ENCODE results near the gene DENND1B. TPM values are rescaled to one million over a fixed set of nuclear protein-coding genes. Genes with fewer than 3 reads are reported as not detected.
"Not testable (repeated sequence)": the region's sequence is repeated elsewhere in the genome, so short reads cannot be mapped to it uniquely, and the experiment has no call there.

DENND1B gene
- total and polyA plus RNA-seq, 5 donors from 2014 or later, result 13.8 to 45.5 (median 18.1) TPM

GRCh38 chr1:197752652-197753164, 22.6 kb downstream of the DENND1B start:
- not testable (repeated sequence) for ATAC-seq (ENCODE audit: low read depth in 2 of 2); H3K9me3 Mint-ChIP-seq; H3K4me3 ChIP-seq (ENCODE audit: low read depth, low read length); H3K9me3 ChIP-seq (ENCODE audit: control insufficient read depth in 2 of 2, low read length in 2 of 2); H3K4me3 Mint-ChIP-seq; H3K36me3 ChIP-seq (ENCODE audit: control insufficient read depth, insufficient read depth, low read length); H3K27ac Mint-ChIP-seq; H3K27ac ChIP-seq (ENCODE audit: insufficient read depth, low read length, poor library complexity, severe bottlenecking); DNase-seq; H3K27me3 ChIP-seq (ENCODE audit: control insufficient read depth, insufficient read depth, low read length); H3K4me1 ChIP-seq (ENCODE audit: control insufficient read depth, insufficient read depth, low read length, poor library complexity, severe bottlenecking); H3K27me3 Mint-ChIP-seq
- Mint-ChIP-seq H3K36me3 (peaks cover 19% of the 10 kb centered on the region), H3K4me1 (peaks cover 38 to 58% (median 50%) of the 10 kb centered on the region in 4 donors)

GRCh38 chr1:197750366-197750765, 24.9 kb downstream of the DENND1B start:
- H3K9me3 ChIP-seq (ENCODE audit: control insufficient read depth in 2 of 2, low read length in 2 of 2), result no peaks in the 10 kb centered on the region
- Mint-ChIP-seq H3K9me3 (peaks cover 0 to 4% (median 2%) of the 10 kb centered on the region in 7 donors), H3K4me3 (no peak overlapping the region), H3K27ac (no peak overlapping the region), H3K27me3 (no peaks in the 10 kb centered on the region), H3K4me1 (peaks cover 29 to 57% (median 40%) of the 10 kb centered on the region in 4 donors), H3K36me3 (peaks cover 27% of the 10 kb centered on the region)
- no peaks in the 10 kb centered on the region for H3K27me3 ChIP-seq (ENCODE audit: control insufficient read depth, insufficient read depth, low read length)
- no peak overlapping the region for H3K4me3 ChIP-seq (ENCODE audit: low read depth, low read length)
- DNase-seq (no peak), ATAC-seq (ENCODE audit: low read depth in 2 of 2) (no peak)
- peaks cover 11% of the 10 kb centered on the region for H3K36me3 ChIP-seq (ENCODE audit: control insufficient read depth, insufficient read depth, low read length)
- no peak overlapping the region for H3K27ac ChIP-seq (ENCODE audit: insufficient read depth, low read length, poor library complexity, severe bottlenecking)
- peaks cover 8% of the 10 kb centered on the region for H3K4me1 ChIP-seq (ENCODE audit: control insufficient read depth, insufficient read depth, low read length, poor library complexity, severe bottlenecking)

GRCh38 chr1:197745911-197746310, 29.4 kb downstream of the DENND1B start:
- no peak overlapping the region for H3K4me3 ChIP-seq (ENCODE audit: low read depth, low read length)
- no peak overlapping the region for H3K4me3 Mint-ChIP-seq
- no peak overlapping the region for H3K27ac Mint-ChIP-seq
- peaks cover 0 to 5% (median 0%) of the 10 kb centered on the region in 7 donors for H3K9me3 Mint-ChIP-seq
- H3K27me3 ChIP-seq (ENCODE audit: control insufficient read depth, insufficient read depth, low read length), result no peaks in the 10 kb centered on the region
- peaks cover 21% of the 10 kb centered on the region for H3K36me3 Mint-ChIP-seq
- H3K27me3 Mint-ChIP-seq, result no peaks in the 10 kb centered on the region
- ATAC-seq (ENCODE audit: low read depth in 2 of 2) (no peak), DNase-seq (no peak)
- peaks cover 35 to 76% (median 60%) of the 10 kb centered on the region in 4 donors for H3K4me1 Mint-ChIP-seq
- no peaks in the 10 kb centered on the region for H3K9me3 ChIP-seq (ENCODE audit: control insufficient read depth in 2 of 2, low read length in 2 of 2)
- peaks cover 7% of the 10 kb centered on the region for H3K36me3 ChIP-seq (ENCODE audit: control insufficient read depth, insufficient read depth, low read length)
- H3K27ac ChIP-seq (ENCODE audit: insufficient read depth, low read length, poor library complexity, severe bottlenecking), result no peak overlapping the region
- peaks cover 8% of the 10 kb centered on the region for H3K4me1 ChIP-seq (ENCODE audit: control insufficient read depth, insufficient read depth, low read length, poor library complexity, severe bottlenecking)

GRCh38 chr1:197744979-197745378, 30.3 kb downstream of the DENND1B start:
- DNase-seq, result no peak
- no peak for ATAC-seq (ENCODE audit: low read depth in 2 of 2)
- peaks cover 7% of the 10 kb centered on the region for H3K36me3 ChIP-seq (ENCODE audit: control insufficient read depth, insufficient read depth, low read length)
- no peak overlapping the region for H3K4me3 ChIP-seq (ENCODE audit: low read depth, low read length)
- H3K36me3 Mint-ChIP-seq, result peaks cover 21% of the 10 kb centered on the region
- no peaks in the 10 kb centered on the region for H3K27me3 Mint-ChIP-seq
- no peaks in the 10 kb centered on the region for H3K9me3 ChIP-seq (ENCODE audit: control insufficient read depth in 2 of 2, low read length in 2 of 2)
- no peak overlapping the region for H3K27ac Mint-ChIP-seq
- H3K27ac ChIP-seq (ENCODE audit: insufficient read depth, low read length, poor library complexity, severe bottlenecking), result no peak overlapping the region
- H3K4me3 Mint-ChIP-seq, result no peak overlapping the region
- H3K4me1 ChIP-seq (ENCODE audit: control insufficient read depth, insufficient read depth, low read length, poor library complexity, severe bottlenecking), result peaks cover 2% of the 10 kb centered on the region
- no peaks in the 10 kb centered on the region for H3K27me3 ChIP-seq (ENCODE audit: control insufficient read depth, insufficient read depth, low read length)
- peaks cover 32 to 76% (median 57%) of the 10 kb centered on the region in 4 donors for H3K4me1 Mint-ChIP-seq
- peaks cover 0 to 5% (median 0%) of the 10 kb centered on the region in 7 donors for H3K9me3 Mint-ChIP-seq

GRCh38 chr1:197743578-197743977, 31.7 kb downstream of the DENND1B start:
- Mint-ChIP-seq H3K4me3 (no peak overlapping the region), H3K27me3 (no peaks in the 10 kb centered on the region), H3K4me1 (peaks cover 31 to 78% (median 60%) of the 10 kb centered on the region in 4 donors), H3K27ac (no peak overlapping the region), H3K9me3 (peaks cover 0 to 5% (median 0%) of the 10 kb centered on the region in 7 donors), H3K36me3 (peaks cover 17% of the 10 kb centered on the region)
- H3K27ac ChIP-seq (ENCODE audit: insufficient read depth, low read length, poor library complexity, severe bottlenecking), result no peak overlapping the region
- no peaks in the 10 kb centered on the region for H3K27me3 ChIP-seq (ENCODE audit: control insufficient read depth, insufficient read depth, low read length)
- H3K9me3 ChIP-seq (ENCODE audit: control insufficient read depth in 2 of 2, low read length in 2 of 2), result no peaks in the 10 kb centered on the region
- ATAC-seq (ENCODE audit: low read depth in 2 of 2) (no peak), DNase-seq (no peak)
- peaks cover 7% of the 10 kb centered on the region for H3K36me3 ChIP-seq (ENCODE audit: control insufficient read depth, insufficient read depth, low read length)
- no peaks in the 10 kb centered on the region for H3K4me1 ChIP-seq (ENCODE audit: control insufficient read depth, insufficient read depth, low read length, poor library complexity, severe bottlenecking)
- H3K4me3 ChIP-seq (ENCODE audit: low read depth, low read length), result no peak overlapping the region

- Mint-ChIP-seq H3K9me3 (peaks cover 0 to 2% (median 0%) of the 10 kb centered on the region in 7 donors), H3K27me3 (no peaks in the 10 kb centered on the region), H3K4me3 (no peak overlapping the region), H3K4me1 (peaks cover 49 to 80% (median 69%) of the 10 kb centered on the region in 4 donors), H3K27ac (no peak overlapping the region), H3K36me3 (peaks cover 5% of the 10 kb centered on the region)
- Histone ChIP-seq H3K4me3 (ENCODE audit: low read depth, low read length) (no peak overlapping the region), H3K36me3 (ENCODE audit: control insufficient read depth, insufficient read depth, low read length) (no peaks in the 10 kb centered on the region), H3K4me1 (ENCODE audit: control insufficient read depth, insufficient read depth, low read length, poor library complexity, severe bottlenecking) (no peaks in the 10 kb centered on the region), H3K27ac (ENCODE audit: insufficient read depth, low read length, poor library complexity, severe bottlenecking) (no peak overlapping the region), H3K9me3 (ENCODE audit: control insufficient read depth in 2 of 2, low read length in 2 of 2) (no peaks in the 10 kb centered on the region), H3K27me3 (ENCODE audit: control insufficient read depth, insufficient read depth, low read length) (no peaks in the 10 kb centered on the region)
- DNase-seq, result no peak
- ATAC-seq (ENCODE audit: low read depth in 2 of 2), result no peak
These were observed 34.3 kb downstream of the DENND1B start for GRCh38 chr1:197740992-197741391.

GRCh38 chr1:197738927-197739326, 36.4 kb downstream of the DENND1B start:
- ATAC-seq (ENCODE audit: low read depth in 2 of 2) (no peak), DNase-seq (no peak)
- peaks cover 8% of the 10 kb centered on the region for H3K36me3 Mint-ChIP-seq
- H3K36me3 ChIP-seq (ENCODE audit: control insufficient read depth, insufficient read depth, low read length), result no peaks in the 10 kb centered on the region
- H3K4me3 ChIP-seq (ENCODE audit: low read depth, low read length), result peak overlapping the region; percentile 0
- no peaks in the 10 kb centered on the region for H3K27me3 ChIP-seq (ENCODE audit: control insufficient read depth, insufficient read depth, low read length)
- H3K4me1 Mint-ChIP-seq, result peaks cover 41 to 70% (median 63%) of the 10 kb centered on the region in 4 donors
- H3K27ac Mint-ChIP-seq, result no peak overlapping the region
- no peaks in the 10 kb centered on the region for H3K4me1 ChIP-seq (ENCODE audit: control insufficient read depth, insufficient read depth, low read length, poor library complexity, severe bottlenecking)
- no peaks in the 10 kb centered on the region for H3K9me3 ChIP-seq (ENCODE audit: control insufficient read depth in 2 of 2, low read length in 2 of 2)
- H3K9me3 Mint-ChIP-seq, result peaks cover 0 to under 1% (median 0%) of the 10 kb centered on the region in 7 donors
- no peak overlapping the region for H3K27ac ChIP-seq (ENCODE audit: insufficient read depth, low read length, poor library complexity, severe bottlenecking)
- no peak overlapping the region for H3K4me3 Mint-ChIP-seq
- no peaks in the 10 kb centered on the region for H3K27me3 Mint-ChIP-seq

- ATAC-seq (ENCODE audit: low read depth in 2 of 2) (no peak), DNase-seq (no peak)
- Histone ChIP-seq H3K4me3 (ENCODE audit: low read depth, low read length) (no peak overlapping the region), H3K27me3 (ENCODE audit: control insufficient read depth, insufficient read depth, low read length) (no peaks in the 10 kb centered on the region), H3K27ac (ENCODE audit: insufficient read depth, low read length, poor library complexity, severe bottlenecking) (no peak overlapping the region), H3K4me1 (ENCODE audit: control insufficient read depth, insufficient read depth, low read length, poor library complexity, severe bottlenecking) (no peaks in the 10 kb centered on the region), H3K36me3 (ENCODE audit: control insufficient read depth, insufficient read depth, low read length) (no peaks in the 10 kb centered on the region), H3K9me3 (ENCODE audit: control insufficient read depth in 2 of 2, low read length in 2 of 2) (no peaks in the 10 kb centered on the region)
- Mint-ChIP-seq H3K36me3 (peaks cover 5% of the 10 kb centered on the region), H3K27me3 (no peaks in the 10 kb centered on the region), H3K27ac (no peak overlapping the region), H3K4me3 (no peak overlapping the region), H3K4me1 (peaks cover 41 to 70% (median 61%) of the 10 kb centered on the region in 4 donors), H3K9me3 (no peaks in the 10 kb centered on the region)
These were observed 37.4 kb downstream of the DENND1B start for GRCh38 chr1:197737916-197738315.
